ENCODE measurements around the gene COX7A2.

The COX7A2 gene

GRCh38 chr6:75268988-75269354 lies 25.4 kb upstream of the COX7A2 start:
- DNase-seq (ENCODE audit: low read depth in 1 of 2, low spot score in 1 of 2) = no peak

- no peak for DNase-seq (ENCODE audit: low read depth in 1 of 2, low spot score in 1 of 2)
Measured at GRCh38 chr6:75268121-75268987, 24.8 kb upstream of the COX7A2 start.

- no peak for DNase-seq (ENCODE audit: low read depth in 1 of 2, low spot score in 1 of 2)
Measured at GRCh38 chr6:75267461-75267860, 23.9 kb upstream of the COX7A2 start.

- DNase-seq (ENCODE audit: low read depth in 1 of 2, low spot score in 1 of 2) = no peak
Measured at GRCh38 chr6:75266716-75267291, 23.2 kb upstream of the COX7A2 start.

- DNase-seq (ENCODE audit: low read depth in 1 of 2, low spot score in 1 of 2) = no peak
Measured at GRCh38 chr6:75263401-75263750, 19.8 kb upstream of the COX7A2 start.

- DNase-seq (ENCODE audit: low read depth in 1 of 2, low spot score in 1 of 2) = no peak
Measured at GRCh38 chr6:75262716-75263400, 19.3 kb upstream of the COX7A2 start.

- DNase-seq (ENCODE audit: low read depth in 1 of 2, low spot score in 1 of 2) = no peak
Measured at GRCh38 chr6:75261299-75261698, 17.7 kb upstream of the COX7A2 start.

GRCh38 chr6:75257343-75258087 lies 13.9 kb upstream of the COX7A2 start:
- no peak for DNase-seq (ENCODE audit: low read depth in 1 of 2, low spot score in 1 of 2)

GRCh38 chr6:75250552-75250951 lies 7.0 kb upstream of the COX7A2 start:
- DNase-seq (ENCODE audit: low read depth in 1 of 2, low spot score in 1 of 2) = no peak

- no peak for DNase-seq (ENCODE audit: low read depth in 1 of 2, low spot score in 1 of 2)
Measured at GRCh38 chr6:75249837-75250236, 6.2 kb upstream of the COX7A2 start.

GRCh38 chr6:75246386-75246785 lies 2.8 kb upstream of the COX7A2 start:
- no peak for DNase-seq (ENCODE audit: low read depth in 1 of 2, low spot score in 1 of 2)

- DNase-seq (ENCODE audit: low read depth in 1 of 2, low spot score in 1 of 2) = no peak
Measured at GRCh38 chr6:75244063-75244584, 523 bp upstream of the COX7A2 start.

GRCh38 chr6:75236630-75237029 lies 7.0 kb downstream of the COX7A2 start:
- DNase-seq (ENCODE audit: low read depth in 1 of 2, low spot score in 1 of 2) = no peak

- no peak for DNase-seq (ENCODE audit: low read depth in 1 of 2, low spot score in 1 of 2)
Measured at GRCh38 chr6:75235271-75235670, 8.3 kb downstream of the COX7A2 start.

GRCh38 chr6:75234126-75234865 lies 9.3 kb downstream of the COX7A2 start:
- no peak for DNase-seq (ENCODE audit: low read depth in 1 of 2, low spot score in 1 of 2)

GRCh38 chr6:75233092-75233615 lies 10.4 kb downstream of the COX7A2 start:
- DNase-seq (ENCODE audit: low read depth in 1 of 2, low spot score in 1 of 2) = no peak

GRCh38 chr6:75230484-75231325 lies 12.9 kb downstream of the COX7A2 start:
- no peak for DNase-seq (ENCODE audit: low read depth in 1 of 2, low spot score in 1 of 2)

GRCh38 chr6:75224303-75224926 lies 19.2 kb downstream of the COX7A2 start:
- DNase-seq (ENCODE audit: low read depth in 1 of 2, low spot score in 1 of 2) = no peak

- no peak for DNase-seq (ENCODE audit: low read depth in 1 of 2, low spot score in 1 of 2)
Measured at GRCh38 chr6:75223428-75223827, 20.2 kb downstream of the COX7A2 start.
